Measurements from ENCODE around the gene UCK2. TPM values are rescaled to one million over a fixed set of nuclear protein-coding genes. Genes with fewer than 3 reads are reported as not detected.
A peak's percentile ranks its signal among the peaks of the same experiment; 100 is the strongest.

Gene UCK2
- total RNA-seq, 1 donor from 2014 or later: 6.2 TPM

DNA sequence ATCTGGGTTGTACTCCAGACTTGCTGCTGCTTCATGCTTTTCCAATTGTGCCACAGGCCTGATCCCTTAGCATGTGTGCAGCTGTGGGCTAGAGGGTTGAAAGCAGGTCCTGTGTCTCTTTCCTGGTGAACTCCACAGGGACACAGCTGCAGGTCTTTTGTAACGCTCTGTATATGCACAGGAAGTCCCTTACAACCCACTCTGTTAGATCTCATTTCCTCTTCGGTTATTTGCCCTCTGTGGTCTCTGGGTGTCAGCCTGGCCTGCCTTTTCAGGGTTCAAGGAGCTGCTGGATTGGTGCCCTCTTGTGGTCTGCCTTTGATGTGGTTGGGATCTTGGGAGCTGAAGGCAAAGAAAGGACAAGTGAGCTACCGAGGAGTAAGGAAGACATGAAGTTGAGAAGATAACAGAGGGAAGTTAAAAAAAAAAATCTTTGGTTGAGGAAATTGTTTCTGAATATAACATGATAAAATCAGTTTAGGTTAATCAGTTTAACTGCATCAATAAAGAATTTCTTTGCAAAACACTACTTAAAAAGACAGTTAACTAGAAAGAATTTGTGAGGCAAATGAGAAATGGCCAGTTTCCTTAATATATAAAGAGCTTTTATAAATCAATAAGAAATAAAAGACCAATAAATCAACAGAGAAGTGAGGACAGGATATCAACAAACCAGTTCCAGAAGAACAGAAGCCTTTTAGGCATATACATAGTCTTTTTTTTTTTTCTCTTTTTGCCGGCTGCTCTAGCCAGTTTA, 44.1 kb downstream of the UCK2 start:
- ATAC-seq (ENCODE audit: poor library complexity) (peak; percentile 75), DNase-seq (peak; percentile 49)
- intact Hi-C loops (cut with DNase I): no loop called here

DNA sequence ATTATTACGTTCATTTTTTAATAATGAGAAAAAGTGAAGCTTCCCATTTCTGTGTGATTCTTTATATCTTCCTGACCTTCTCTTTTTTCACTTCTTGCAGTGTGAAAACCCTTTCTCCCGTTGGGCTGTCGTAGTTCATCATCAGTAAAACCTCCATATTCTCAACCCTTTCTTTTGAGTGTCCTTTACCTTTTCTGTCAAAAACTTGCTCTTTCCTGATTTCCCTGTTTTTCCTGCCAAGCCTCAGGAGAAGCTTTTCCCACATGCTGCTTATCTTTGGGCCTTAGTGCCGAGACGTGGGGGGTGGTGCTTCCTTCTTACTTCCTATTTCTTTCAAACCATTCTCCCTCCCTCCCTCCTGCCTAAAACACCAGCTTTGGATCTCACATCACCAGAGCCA, 46.1 kb downstream of the UCK2 start:
- DNase-seq (no peak), ATAC-seq (ENCODE audit: poor library complexity) (no peak)
- intact Hi-C loops (cut with DNase I): no loop called here

DNA sequence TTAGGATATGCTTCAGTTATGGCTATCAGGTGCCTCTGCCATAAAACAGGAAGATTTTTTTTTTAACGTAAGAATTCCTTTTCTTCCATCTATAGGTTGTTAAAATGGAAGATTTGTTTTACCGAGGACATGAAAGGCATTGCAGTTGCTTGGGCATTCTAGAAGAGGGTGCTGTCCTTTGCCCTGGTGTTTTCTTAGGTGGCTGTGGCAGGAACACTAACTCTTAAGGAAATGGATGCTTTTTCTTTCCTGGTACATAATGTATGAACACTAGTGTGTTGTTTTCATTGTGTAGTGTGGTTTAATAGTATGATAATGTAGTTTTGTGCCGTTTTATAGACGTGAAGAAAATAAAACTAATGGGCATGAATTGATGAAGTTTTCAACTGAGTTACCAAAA, 47.2 kb downstream of the UCK2 start:
- no peak for ATAC-seq (ENCODE audit: poor library complexity)
- intact Hi-C loops (cut with DNase I): no loop called here
- no peak for DNase-seq

DNA sequence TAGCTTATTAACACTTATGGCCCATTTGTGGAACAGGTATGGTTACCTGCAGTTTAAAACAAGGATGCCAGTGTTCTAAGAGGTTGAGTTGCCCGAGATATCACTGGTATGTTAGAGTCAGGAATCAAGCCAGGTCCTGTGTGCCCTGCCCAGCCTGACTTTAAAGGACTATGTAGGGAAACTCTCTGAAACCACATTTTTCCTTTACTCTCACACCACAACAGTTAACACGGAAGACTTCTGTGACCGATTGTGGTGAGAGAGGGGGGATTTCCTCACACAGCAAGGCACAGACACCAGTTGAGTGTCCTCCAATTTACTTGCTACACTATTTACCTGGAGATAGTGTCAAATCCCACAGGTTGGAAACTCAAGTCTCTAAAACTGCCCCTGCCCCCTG, 47.8 kb downstream of the UCK2 start:
- ATAC-seq (ENCODE audit: poor library complexity) (no peak), DNase-seq (no peak)
- intact Hi-C loops (cut with DNase I): no loop called here

DNA sequence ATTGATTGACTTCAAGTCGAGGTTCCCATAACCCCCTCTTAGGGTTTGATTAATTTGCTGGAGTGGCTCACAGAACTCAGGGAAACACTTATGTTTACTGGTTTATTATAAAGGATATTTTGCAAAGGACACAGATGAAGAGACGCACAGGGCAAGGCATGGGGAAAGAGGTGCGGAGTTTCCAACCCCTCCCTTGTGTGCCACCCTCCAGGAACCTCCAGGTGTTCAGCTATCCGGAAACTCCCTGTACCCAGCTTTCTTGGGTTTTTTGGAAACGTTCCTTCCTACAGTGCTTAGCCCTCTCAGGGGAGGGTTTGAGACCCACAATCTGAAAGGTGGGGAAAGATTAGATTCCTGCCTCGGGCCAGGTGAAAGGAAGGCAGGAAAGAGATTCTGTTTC, 48.2 kb downstream of the UCK2 start:
- ATAC-seq (ENCODE audit: poor library complexity): no peak
- intact Hi-C loops (cut with DNase I): no loop called here
- no peak for DNase-seq

DNA sequence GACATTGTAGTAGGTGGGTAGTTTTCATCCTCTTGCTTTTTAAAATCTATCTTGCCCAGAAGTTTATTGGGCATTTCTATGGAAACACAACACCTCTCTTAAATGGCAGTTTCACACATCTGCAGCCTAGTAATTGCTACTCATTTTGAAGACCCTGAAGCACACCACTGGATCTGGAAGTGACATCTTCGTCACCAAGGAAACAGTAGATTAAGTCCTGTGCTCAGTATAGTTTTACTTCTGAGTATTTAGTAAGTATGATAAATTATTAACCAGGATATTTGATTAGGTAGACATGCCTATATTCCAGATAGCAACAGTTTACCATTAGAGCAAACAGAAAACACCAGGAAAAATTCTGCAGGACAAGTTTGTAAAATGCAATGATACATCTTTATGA, 48.7 kb downstream of the UCK2 start:
- no peak for DNase-seq
- ATAC-seq (ENCODE audit: poor library complexity): no peak
- intact Hi-C loops (cut with DNase I): no loop called here

DNA sequence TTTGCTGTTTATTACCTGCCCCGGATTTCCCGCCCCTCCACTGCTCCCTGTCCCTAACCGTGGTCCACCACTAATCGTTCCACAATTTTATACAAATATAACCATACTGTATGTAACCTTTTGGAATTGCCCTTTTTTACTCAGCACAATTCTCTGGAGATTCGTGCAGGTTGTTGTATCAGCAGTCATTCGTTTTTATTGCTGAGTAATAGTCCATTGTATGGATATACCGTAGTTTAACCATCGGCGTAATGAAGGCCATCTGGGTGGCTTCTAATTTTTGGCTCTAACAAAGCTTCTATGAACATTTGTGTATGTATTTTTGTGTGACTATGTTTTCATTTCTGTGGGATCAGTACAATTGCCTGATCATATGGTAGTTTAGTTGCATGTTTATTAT, 50.0 kb downstream of the UCK2 start:
- ATAC-seq (ENCODE audit: poor library complexity) (no peak), DNase-seq (no peak)
- intact Hi-C loops (cut with DNase I): no loop called here

DNA sequence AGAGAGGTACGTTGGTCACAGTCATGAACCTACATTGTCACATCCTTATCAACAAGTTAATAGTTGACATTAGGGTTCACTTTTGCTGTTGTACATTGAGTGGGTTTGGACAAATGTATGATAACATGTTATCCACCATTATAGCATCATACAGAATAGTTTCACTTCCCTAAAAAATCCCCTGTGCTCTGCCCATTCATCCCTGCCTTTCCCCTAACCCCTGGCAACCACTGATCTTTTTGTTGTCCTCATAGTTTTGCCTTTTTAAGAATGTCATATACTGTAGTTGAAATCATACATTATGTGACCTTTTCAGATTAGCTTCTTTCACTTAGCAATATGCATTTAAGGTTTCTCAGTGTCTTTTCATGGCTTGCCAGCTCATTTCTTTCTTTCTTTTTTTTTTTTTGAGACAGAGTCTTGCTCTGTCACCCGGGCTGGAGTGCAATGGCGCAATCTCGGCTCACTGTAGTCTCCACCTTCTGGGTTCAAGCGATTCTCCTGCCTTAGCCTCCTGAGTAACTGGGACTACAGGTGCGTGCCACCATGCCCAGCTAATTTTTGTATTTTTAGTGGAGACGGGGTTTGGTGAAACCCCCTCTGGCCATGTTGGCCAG, 50.6 kb downstream of the UCK2 start:
- no peak for ATAC-seq (ENCODE audit: poor library complexity)

DNA sequence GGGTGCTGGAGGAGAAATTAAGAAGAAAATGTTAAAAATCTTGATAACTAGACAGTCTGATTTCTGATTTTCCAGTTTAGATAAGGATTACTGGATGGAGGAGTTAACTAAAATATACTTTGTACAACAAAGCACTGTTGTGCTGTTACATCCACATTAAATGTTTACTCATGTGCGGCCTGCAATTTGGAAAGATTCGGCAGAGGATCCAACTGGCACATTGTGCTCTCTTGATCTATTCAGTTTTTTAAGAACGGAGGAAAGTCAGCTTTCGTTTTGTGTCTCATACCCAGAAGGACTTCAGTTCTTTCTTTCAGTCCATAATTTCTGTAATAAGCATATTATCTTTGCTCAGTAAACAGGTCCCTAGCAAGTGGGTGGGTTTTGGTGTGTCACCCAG, 52.5 kb downstream of the UCK2 start:
- no peak for ATAC-seq (ENCODE audit: poor library complexity)
- intact Hi-C loops (cut with DNase I): no loop called here
- no peak for DNase-seq

More for the DNA sequence above, 50.6 kb downstream of the UCK2 start:
- DNase-seq: no peak
- intact Hi-C loops (cut with DNase I): no loop called here

DNA sequence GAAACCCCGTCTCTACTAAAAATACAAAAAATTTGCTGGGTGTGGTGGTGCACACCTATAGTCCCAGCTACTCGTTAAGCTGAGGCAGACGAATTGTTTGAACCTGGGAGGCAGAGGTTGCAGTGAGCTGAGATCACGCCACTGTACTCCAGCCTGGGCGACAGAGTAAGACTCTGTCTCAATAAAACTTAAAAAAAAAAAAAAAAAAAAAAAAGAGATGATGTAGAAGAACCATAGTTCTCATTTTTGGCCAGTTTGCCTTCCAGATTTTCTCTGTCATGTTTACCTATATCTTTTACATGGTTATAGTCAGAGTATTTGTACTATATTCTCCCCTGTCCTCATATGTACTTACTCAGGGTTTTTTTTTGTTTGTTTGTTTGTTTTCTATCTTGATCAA, 53.6 kb downstream of the UCK2 start:
- DNase-seq (no peak), ATAC-seq (ENCODE audit: poor library complexity) (no peak)
- intact Hi-C loops (cut with DNase I): no loop called here

DNA sequence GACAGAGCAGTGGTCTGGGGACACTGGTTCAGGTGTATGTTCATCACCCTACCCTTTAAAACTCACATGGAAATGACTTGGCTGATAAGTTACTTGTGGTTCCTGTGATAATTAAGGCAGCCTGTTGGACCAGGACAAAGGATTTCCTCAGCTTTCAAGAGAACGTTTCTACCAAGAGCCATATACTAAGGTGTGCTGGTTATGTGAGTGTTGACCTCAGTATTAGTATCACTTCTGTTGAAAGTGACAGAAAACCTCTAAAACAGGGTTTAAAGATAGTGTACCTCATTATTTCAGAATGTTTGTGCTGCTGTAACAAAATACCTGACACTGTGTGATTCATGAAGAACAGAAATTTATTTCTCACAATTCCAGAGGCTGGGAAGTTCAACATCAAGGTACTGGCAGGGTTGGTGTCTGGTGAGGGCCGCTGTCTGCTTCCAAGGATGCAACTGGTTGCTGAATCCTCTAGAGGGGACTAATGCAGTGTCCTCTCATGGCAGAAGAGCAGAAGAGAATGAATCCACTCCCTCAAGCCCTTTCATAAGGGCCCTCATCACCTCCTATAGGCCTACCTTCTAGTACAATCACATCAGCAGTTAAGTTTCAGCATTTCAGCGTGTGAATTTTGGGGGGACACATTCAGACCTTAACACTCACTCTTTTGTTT, 54.9 kb downstream of the UCK2 start:
- no peak for ATAC-seq (ENCODE audit: poor library complexity)
- no peak for DNase-seq
- intact Hi-C loops (cut with DNase I): no loop called here

DNA sequence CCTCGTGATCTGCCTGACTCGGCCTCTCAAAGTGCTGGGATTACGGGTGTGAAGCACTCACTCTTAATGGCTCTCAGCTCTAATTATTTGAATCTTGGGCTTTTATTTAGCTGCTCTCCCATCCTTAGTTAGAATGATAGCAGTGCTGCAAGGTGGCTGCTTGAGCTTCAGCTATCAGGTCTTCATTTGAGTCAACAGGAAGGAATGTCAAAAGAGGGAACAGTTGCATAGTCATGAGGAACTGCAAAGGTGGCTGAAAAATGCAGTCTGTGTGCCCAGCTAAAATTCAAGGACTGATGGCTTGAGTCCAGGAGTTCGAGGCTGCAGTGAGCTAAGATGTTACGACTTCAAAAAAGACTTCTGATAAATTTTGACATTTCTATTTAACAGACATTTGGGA, 55.6 kb downstream of the UCK2 start:
- ATAC-seq (ENCODE audit: poor library complexity) (no peak), DNase-seq (no peak)
- intact Hi-C loops (cut with DNase I): no loop called here

DNA sequence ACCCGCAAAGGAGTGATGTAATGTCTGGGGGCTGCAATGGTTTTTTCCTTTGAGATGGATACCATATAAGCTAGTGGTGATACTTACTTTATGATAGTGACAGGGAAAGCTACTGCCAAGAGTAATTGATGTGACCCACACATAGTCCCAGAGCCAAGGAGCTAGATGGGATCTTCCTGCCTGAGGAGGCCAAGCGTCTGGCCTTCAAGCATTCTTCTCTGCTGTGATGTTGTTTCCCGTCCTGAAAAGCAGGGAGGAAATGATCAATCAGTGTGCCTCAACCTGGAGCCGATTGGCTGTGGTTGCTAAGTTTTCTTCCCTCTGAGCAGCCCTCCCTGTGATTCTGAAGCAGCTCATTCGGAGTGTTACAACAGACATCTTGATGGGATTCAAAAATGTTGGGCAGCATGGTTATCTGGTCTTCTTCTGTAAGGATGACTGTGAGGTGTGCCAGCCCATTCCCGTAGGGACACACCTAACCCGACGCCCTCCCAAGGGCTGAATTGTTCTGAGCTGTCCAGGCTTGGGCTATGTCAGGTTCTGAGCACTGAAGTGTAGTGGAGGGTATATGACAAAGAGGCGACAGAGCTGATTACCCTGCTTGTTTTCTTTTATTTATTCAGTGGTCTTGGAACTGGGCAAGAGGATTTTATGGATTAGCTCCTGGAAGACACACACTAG, 56.7 kb downstream of the UCK2 start:
- no peak for ATAC-seq (ENCODE audit: poor library complexity)
- DNase-seq: no peak
- intact Hi-C loops (cut with DNase I): no loop called here

DNA sequence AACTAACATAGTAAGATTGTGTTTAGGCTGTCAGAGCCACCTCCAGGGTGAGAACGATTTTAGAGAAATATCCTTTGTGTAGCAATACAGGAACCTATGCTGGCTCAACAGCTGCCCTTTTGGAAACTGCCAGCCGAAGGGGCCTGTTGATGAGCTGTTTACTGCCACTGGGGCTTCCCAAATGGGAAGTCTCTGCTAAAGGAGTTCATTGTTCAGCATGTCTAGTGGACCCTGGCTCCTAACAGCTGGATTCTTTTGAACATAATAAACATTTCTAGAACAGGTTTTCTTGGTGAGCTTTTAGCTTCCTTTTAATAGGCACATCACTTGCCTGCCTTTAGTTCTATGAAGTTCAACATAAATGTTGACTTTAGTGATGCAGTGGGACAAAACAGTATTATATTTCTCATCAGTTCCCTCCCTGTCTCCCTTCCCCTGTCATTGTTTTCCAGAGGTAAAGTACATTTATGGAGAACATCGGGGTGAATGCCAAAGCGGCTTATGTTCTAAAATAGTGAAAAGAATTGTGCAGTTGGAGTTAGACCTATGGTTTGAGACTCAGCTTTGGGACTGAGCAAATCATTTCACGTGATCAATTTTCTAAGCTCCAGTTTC, 57.4 kb downstream of the UCK2 start:
- no peak for DNase-seq
- intact Hi-C loops (cut with DNase I): no loop called here
- no peak for ATAC-seq (ENCODE audit: poor library complexity)

DNA sequence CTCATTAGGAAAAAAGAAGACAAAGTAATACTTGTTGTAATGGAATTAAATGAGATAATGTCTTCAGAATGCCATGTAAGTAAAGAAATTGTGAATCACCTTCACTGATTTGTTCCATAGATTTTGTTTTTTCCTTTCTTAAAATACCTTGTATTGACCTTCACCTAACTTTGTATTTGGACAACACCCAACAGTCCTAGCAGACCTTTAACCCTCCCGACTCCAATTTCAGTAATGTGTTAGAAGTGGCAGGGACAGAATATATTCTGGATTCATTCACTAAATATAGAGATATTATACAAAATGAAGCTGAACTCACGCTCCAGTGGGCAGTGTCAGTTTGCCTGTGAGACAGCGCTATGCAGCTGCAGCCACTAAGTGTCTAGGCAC, 57.9 kb downstream of the UCK2 start:
- ATAC-seq (ENCODE audit: poor library complexity) (no peak), DNase-seq (no peak)
- intact Hi-C loops (cut with DNase I): no loop called here

DNA sequence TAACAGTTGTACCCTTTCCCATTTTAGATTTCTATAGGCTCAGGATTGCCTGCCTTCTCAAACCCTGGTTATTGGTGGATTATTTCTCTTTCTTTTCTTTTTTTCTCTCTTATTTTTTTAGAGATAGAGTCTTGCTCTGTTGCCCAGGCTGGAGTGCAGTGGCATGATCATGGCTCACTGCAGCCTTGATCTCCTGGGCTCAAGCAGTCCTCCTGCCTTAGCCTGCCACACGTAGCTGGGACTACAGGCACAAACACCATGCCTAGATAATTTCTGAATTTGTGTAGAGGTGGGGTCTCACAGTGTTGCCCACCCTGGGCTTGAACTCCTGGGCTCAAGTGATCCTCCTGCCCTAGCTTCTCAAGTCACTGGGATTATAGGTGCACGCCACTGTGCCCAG, 58.8 kb downstream of the UCK2 start:
- DNase-seq (no peak), ATAC-seq (ENCODE audit: poor library complexity) (no peak)

DNA sequence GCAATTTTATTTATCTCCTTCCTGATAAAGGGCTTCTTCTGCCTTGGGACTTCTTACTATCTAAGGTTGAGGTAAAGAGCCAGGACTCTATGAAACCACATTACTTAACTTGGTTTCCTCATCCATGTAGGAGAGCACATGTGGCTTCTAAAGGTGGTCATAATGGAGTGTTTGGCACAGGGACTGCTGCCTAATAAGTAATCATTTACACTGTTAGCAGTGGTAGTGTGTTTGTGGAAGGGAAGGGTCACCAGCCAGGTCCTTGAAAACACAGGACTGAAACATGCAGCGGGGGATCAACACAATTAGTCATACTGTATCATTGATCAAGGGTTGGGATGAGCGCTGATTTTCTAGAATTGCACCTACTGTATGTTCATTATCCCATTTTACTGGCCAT, 59.6 kb downstream of the UCK2 start:
- intact Hi-C loops (cut with DNase I): no loop called here
- DNase-seq (no peak), ATAC-seq (ENCODE audit: poor library complexity) (no peak)

More for the DNA sequence above, 58.8 kb downstream of the UCK2 start:
- intact Hi-C loops (cut with DNase I): no loop called here

DNA sequence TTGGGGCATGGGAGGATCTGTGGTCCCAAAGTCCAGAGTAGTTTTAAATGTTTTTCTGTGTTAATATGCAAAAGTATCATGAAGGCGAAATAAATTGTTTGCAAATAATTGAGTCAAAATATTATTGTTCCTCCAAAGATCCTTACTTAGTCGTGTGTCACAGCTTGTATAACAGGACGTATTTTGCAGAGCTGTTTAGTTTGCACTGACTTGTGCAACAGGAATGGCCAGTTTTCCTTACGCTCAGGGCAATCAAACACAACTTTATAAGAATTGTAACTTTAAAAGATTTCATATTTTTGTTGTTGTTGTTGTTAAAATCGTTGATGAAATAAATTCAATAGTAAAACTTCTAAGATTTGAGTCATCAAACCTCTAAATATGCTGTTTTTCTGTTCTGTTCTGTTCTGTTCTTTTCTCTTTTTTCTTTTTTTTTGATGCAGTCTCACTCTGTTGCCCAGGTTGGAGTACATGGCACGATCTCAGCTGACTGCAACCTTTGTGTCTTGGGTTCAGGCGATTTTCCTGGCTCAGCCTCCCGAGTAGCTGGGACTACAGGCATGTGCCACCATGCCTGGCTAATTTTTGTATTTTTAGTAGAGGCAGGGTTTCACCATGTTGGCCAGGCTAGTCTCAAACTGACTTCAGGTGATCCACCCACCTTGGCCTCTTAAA, 60.6 kb downstream of the UCK2 start:
- ATAC-seq (ENCODE audit: poor library complexity) (no peak), DNase-seq (no peak)
- intact Hi-C loops (cut with DNase I): no loop called here

DNA sequence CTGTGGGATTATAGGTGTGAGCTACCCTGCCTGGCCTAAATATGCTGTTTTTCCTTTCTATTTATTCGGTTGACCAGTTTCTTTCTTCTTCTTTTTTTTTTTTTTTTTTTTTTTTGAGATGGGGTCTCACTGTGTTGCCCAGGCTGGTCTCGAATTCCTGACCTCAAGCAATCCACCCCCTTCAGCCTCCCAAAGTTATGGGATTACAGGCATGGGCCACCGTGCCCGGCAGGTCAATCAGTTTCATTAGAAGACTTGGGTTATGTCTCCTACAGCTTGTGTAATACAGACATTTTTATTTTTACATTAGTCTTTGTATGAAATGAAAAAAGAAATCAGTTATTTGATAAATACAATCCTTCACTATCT, 61.1 kb downstream of the UCK2 start:
- ATAC-seq (ENCODE audit: poor library complexity) (no peak), DNase-seq (no peak)
- intact Hi-C loops (cut with DNase I): no loop called here

All from Right ventricle myocardium superior (tissue), 1 donor.